H1 (cell line): ENCODE measurements around the gene CRCP. TPM values are rescaled to one million over a fixed set of nuclear protein-coding genes. Genes with fewer than 3 reads are reported as not detected.

Source experiments
- CTCF ChIA-PET: fragments of 300-600 bp; sonication (Branson Sonifier 250); formaldehyde crosslinking; loops from one replicate; lab custom pipeline; 2021; ENCODE audit not compliant: partially characterized antibody; lab: Charles Lee
- POLR2A ChIA-PET: fragments of 300-600 bp; sonication (Branson Sonifier 250); formaldehyde crosslinking; loops from one replicate; lab custom pipeline; 2021; ENCODE audit warnings: inconsistent platforms; ENCODE audit not compliant: partially characterized antibody; lab: Charles Lee
- DNase-seq, 2 experiments: peaks; one replicate each; pipeline versions ENCODE4 v3.0.0 to v3.0.0-alpha.2; 2010 to 2022; ENCODE audit warnings: low spot score in 2 of 2, low read depth in 1 of 2, mixed read lengths in 1 of 2
- FAIRE-seq: peaks from 2 replicates; lab custom pipeline; 2011; peaks lifted over from hg19 to GRCh38; lab: Jason Lieb, UNC
- H2AFZ ChIP-seq: 2 replicates; pipeline ENCODE4 v1.8.1; 2012; ENCODE audit warnings: low read length, inconsistent platforms
- H2AK5ac ChIP-seq: 2 replicates; pipeline ENCODE4 v1.6.1; 2013; ENCODE audit warnings: low read depth, low read length
- H2BK120ac ChIP-seq: replicated peaks from 2 replicates; pipeline ENCODE3; 2013; ENCODE audit warnings: low read depth, low read length, inconsistent platforms
- H2BK12ac ChIP-seq: 2 replicates; pipeline ENCODE4 v1.6.1; 2013; ENCODE audit warnings: low read depth, low read length
- H2BK15ac ChIP-seq: 2 replicates; pipeline ENCODE4 v1.6.1; 2013; ENCODE audit warnings: low read length
- H2BK20ac ChIP-seq: 2 replicates; pipeline ENCODE4 v1.6.1; 2013; ENCODE audit warnings: low read length
- H2BK5ac ChIP-seq: 2 replicates; pipeline ENCODE4 v1.6.1; 2013; ENCODE audit warnings: low read depth, low read length
- H3K14ac ChIP-seq: 2 replicates; pipeline ENCODE4 v1.6.1; 2013; ENCODE audit warnings: inconsistent platforms; ENCODE audit not compliant: insufficient read length
- H3K18ac ChIP-seq: 2 replicates; pipeline ENCODE4 v1.6.1; 2013; ENCODE audit warnings: low read length; ENCODE audit errors: extremely low read depth
- H3K23ac ChIP-seq: 2 replicates; pipeline ENCODE4 v1.6.1; 2013; ENCODE audit warnings: inconsistent platforms; ENCODE audit not compliant: insufficient read length
- H3K23me2 ChIP-seq: 2 replicates; pipeline ENCODE4 v1.6.1; 2013; ENCODE audit warnings: low read depth, low read length
- H3K27ac ChIP-seq: 2 replicates; pipeline ENCODE4 v1.6.1; 2011; ENCODE audit warnings: low read depth, low read length, inconsistent platforms
- H3K27me3 ChIP-seq, 4 experiments: replicated peaks in 1 of 4; 1 replicate in 1 of 4; 2 replicates in 3 of 4; pipeline versions ENCODE4 v1.6.1 to v1.8.1; 2011 to 2013; ENCODE audit warnings: low read length in 3 of 4, mild to moderate bottlenecking in 3 of 4, inconsistent platforms in 2 of 4, mixed read lengths in 2 of 4, moderate library complexity in 1 of 4; ENCODE audit not compliant: control insufficient read depth in 3 of 4, insufficient read depth in 3 of 4; ENCODE audit errors: extremely low read depth in 1 of 4
- H3K36me3 ChIP-seq, 4 experiments: 2 replicates each; pipeline versions ENCODE4 v1.6.1 to v1.8.1; 2011 to 2013; ENCODE audit warnings: mild to moderate bottlenecking in 4 of 4, low read length in 3 of 4, moderate library complexity in 2 of 4, control low read depth in 1 of 4, inconsistent platforms in 1 of 4; ENCODE audit not compliant: insufficient read depth in 4 of 4, control insufficient read depth in 2 of 4
- H3K4ac ChIP-seq: replicated peaks from 2 replicates; pipeline ENCODE3; 2013; ENCODE audit warnings: low read length, low read depth, mixed read lengths, inconsistent platforms; ENCODE audit not compliant: insufficient read length
- H3K4me1 ChIP-seq, 4 experiments: replicated peaks in 1 of 4; 1 replicate in 1 of 4; 2 replicates in 3 of 4; pipeline versions ENCODE4 v1.6.1 to v1.8.1; 2011 to 2013; ENCODE audit warnings: low read length in 3 of 4, inconsistent platforms in 2 of 4, mixed read lengths in 1 of 4; ENCODE audit not compliant: insufficient read depth in 4 of 4, control insufficient read depth in 3 of 4
- H3K4me2 ChIP-seq, 2 experiments: 2 replicates each; pipeline versions ENCODE4 v1.6.1 to v1.8.1; 2011 to 2013; ENCODE audit warnings: low read depth in 2 of 2, low read length in 2 of 2, control low read depth in 1 of 2, inconsistent platforms in 1 of 2, mild to moderate bottlenecking in 1 of 2; ENCODE audit not compliant: insufficient read depth in 1 of 2
- H3K4me3 ChIP-seq, 4 experiments: fragments of 200-600, 300-600 bp in 1 of 4; sonication (generic), shearing (Covaris generic), sonication (Bioruptor Twin) in 1 of 4; 2 replicates each; pipeline versions ENCODE4 v1.5.1 to v1.8.1; 2011 to 2016; ENCODE audit warnings: low read length in 4 of 4, low read depth in 3 of 4, control low read depth in 2 of 4, inconsistent platforms in 2 of 4, mild to moderate bottlenecking in 2 of 4, mixed read lengths in 1 of 4, moderate library complexity in 1 of 4; ENCODE audit not compliant: insufficient read depth in 2 of 4; ENCODE audit errors: extremely low read depth in 1 of 4
- H3K56ac ChIP-seq: replicated peaks from 2 replicates; pipeline ENCODE3; 2013; ENCODE audit warnings: low read depth, mild to moderate bottlenecking, mixed read lengths, low read length, inconsistent platforms; ENCODE audit not compliant: insufficient read length
- H3K79me1 ChIP-seq: 2 replicates; pipeline ENCODE4 v1.6.1; 2013; ENCODE audit warnings: low read depth, low read length, control low read depth
- H3K79me2 ChIP-seq, 2 experiments: 2 replicates each; pipeline versions ENCODE4 v1.6.1 to v1.8.1; 2012 to 2013; ENCODE audit warnings: low read length in 2 of 2, mild to moderate bottlenecking in 2 of 2, inconsistent platforms in 1 of 2; ENCODE audit not compliant: insufficient read depth in 2 of 2, control insufficient read depth in 1 of 2
- H3K9ac ChIP-seq, 4 experiments: replicated peaks in 1 of 4; 1 replicate in 1 of 4; 2 replicates in 3 of 4; pipeline versions ENCODE4 v1.6.1 to v1.8.1; 2011 to 2013; ENCODE audit warnings: low read depth in 3 of 4, low read length in 3 of 4, control low read depth in 2 of 4, mild to moderate bottlenecking in 2 of 4, moderate library complexity in 2 of 4, inconsistent platforms in 1 of 4; ENCODE audit errors: extremely low read depth in 1 of 4
- H3K9me3 ChIP-seq, 2 experiments: 2 replicates each; pipeline versions ENCODE4 v1.6.1 to v1.8.1; 2012 to 2013; ENCODE audit warnings: mild to moderate bottlenecking in 2 of 2, moderate library complexity in 2 of 2, control low read depth in 1 of 2, inconsistent platforms in 1 of 2, low read depth in 1 of 2, low read length in 1 of 2, mixed read lengths in 1 of 2; ENCODE audit not compliant: insufficient read depth in 2 of 2
- H4K20me1 ChIP-seq, 2 experiments: replicated peaks in 1 of 2; 2 replicates each; pipeline versions ENCODE3 to v1.8.1; 2011 to 2013; ENCODE audit warnings: inconsistent platforms in 2 of 2, low read length in 2 of 2, mild to moderate bottlenecking in 1 of 2; ENCODE audit not compliant: insufficient read depth in 2 of 2, control insufficient read depth in 1 of 2
- H4K5ac ChIP-seq: 2 replicates; pipeline ENCODE4 v1.6.1; 2013; ENCODE audit warnings: low read length, low read depth, mixed read lengths, inconsistent platforms; ENCODE audit not compliant: insufficient read length
- H4K8ac ChIP-seq: 2 replicates; pipeline ENCODE4 v1.8.0; 2013; ENCODE audit warnings: mild to moderate bottlenecking, moderate library complexity, low read length, inconsistent platforms; ENCODE audit not compliant: insufficient read depth; ENCODE audit errors: extremely low read depth
- H4K91ac ChIP-seq: replicated peaks from 2 replicates; pipeline ENCODE3; 2013; ENCODE audit warnings: low read length, mixed read lengths, inconsistent platforms; ENCODE audit not compliant: insufficient read length
- EGR1 ChIP-seq: IDR thresholded peaks from 2 replicates; pipeline ENCODE4 v1.6.1; 2011; ENCODE audit warnings: low read depth, low read length, borderline replicate concordance
- NANOG ChIP-seq: IDR thresholded peaks from 2 replicates; pipeline ENCODE4 v1.6.1; 2011; ENCODE audit warnings: low read length, low read depth, mild to moderate bottlenecking, inconsistent platforms; ENCODE audit not compliant: insufficient read depth, poor library complexity, severe bottlenecking
- POLR2AphosphoS5 ChIP-seq: IDR thresholded peaks from 2 replicates; pipeline ENCODE4 v1.6.1; 2011; ENCODE audit warnings: low read depth, low read length
- TAF1 ChIP-seq: IDR thresholded peaks from 2 replicates; pipeline ENCODE4 v1.6.1; 2011; ENCODE audit warnings: mild to moderate bottlenecking, low read depth, low read length
- WGBS, 2 experiments: shearing (Covaris generic) in 1 of 2; methylation state at CpG; one replicate each; pipeline versions ENCODE4 v1.1.6 to v1.1.7; 2013 to 2015; ENCODE audit warnings: low lambda C conversion rate in 2 of 2, mixed read lengths in 2 of 2, inconsistent platforms in 1 of 2, low coverage in 1 of 2, missing lambda C conversion rate in 1 of 2; ENCODE audit not compliant: insufficient replicate concordance in 2 of 2, insufficient coverage in 1 of 2, insufficient read length in 1 of 2; ENCODE audit errors: extremely low coverage in 1 of 2, missing lambda C conversion rate in 1 of 2; 5-methylcytosine and 5-hydroxymethylcytosine counted together
- polyA plus RNA-seq, 7 experiments: library from polyadenylated mRNA; depleted of rRNA in 3 of 7; stranded (reverse) in 5 of 7; unstranded in 2 of 7; fragments of >200 nt in 5 of 7; fragments of 200-250 nt in 2 of 7; gene quantifications; 1 replicate in 5 of 7; 2 replicates in 1 of 7; 4 replicates in 1 of 7; pipeline versions ENCODE4 v1.2.1 to v1.2.3, GENCODE V29; 2011 to 2013; ENCODE audit warnings: missing spikeins in 2 of 7, mixed read lengths in 2 of 7
- total RNA-seq: library from RNA; stranded (reverse); fragmentation: NEBNext Ultra II Directional; extraction: Animal tissue kit (Norgen Biotek cat#: 25700); gene quantifications from 2 replicates; pipeline ENCODE4 v1.2.1, GENCODE V29; 2021

The CRCP gene
- total and polyA plus RNA-seq, 2 of the 8 experiments (the other 6 are each of a cell fraction or from before 2014, with no cell fraction given), result 15.0 to 29.3 TPM

GRCh38 chr7:66118603-66119002 is 4.0 kb downstream of the CRCP start:
- Histone ChIP-seq H3K4ac (no peak overlapping the region), H3K27ac (no peak overlapping the region), H3K79me2 (peaks cover 17 to 73% of the 10 kb centered on the region in 2 experiments), H3K14ac (no peak overlapping the region), H3K4me1 (peaks cover 0 to 6% (median under 1%) of the 10 kb centered on the region in 4 experiments; a peak in 2 of 7 replicates), H3K18ac (no peak overlapping the region), H2AK5ac (no peak overlapping the region), H2BK5ac (no peak overlapping the region), H4K8ac (no peak overlapping the region), H3K4me3 (no peak overlapping the region), H3K4me2 (no peak overlapping the region), H3K9ac (no peak overlapping the region), H3K23me2 (peaks cover 3% of the 10 kb centered on the region; the same call in 1 of the 2 replicates), H2BK12ac (no peak overlapping the region), H3K9me3 (no peaks in the 10 kb centered on the region), H3K27me3 (no peaks in the 10 kb centered on the region), H4K91ac (no peak overlapping the region), H2BK15ac (no peak overlapping the region), H2BK120ac (no peak overlapping the region), H3K56ac (no peak overlapping the region), H4K20me1 (no peaks in the 10 kb centered on the region), H4K5ac (no peak overlapping the region), H2BK20ac (no peak overlapping the region), H3K79me1 (peaks cover 4% of the 10 kb centered on the region; the same call in 1 of the 2 replicates), H2AFZ (no peak overlapping the region), H3K36me3 (no peaks in the 10 kb centered on the region), H3K23ac (no peak overlapping the region)
- WGBS, 2 experiments, result 94% methylated on average over 3 of the region's 3 CpGs; no CpG with 5 or more reads in 1 of the 2 experiments
- CTCF ChIA-PET, result interaction anchor here (0.7 kb wide), 1 partner anchor 35 kb away, joined by 4 read pairs; no protein-coding TSS in a partner anchor
- FAIRE-seq (no peak), DNase-seq (no peak)
- POLR2A ChIA-PET, result interaction anchor here (1.0 kb wide), 1 partner anchor 9 kb away, joined by 3 read pairs; no protein-coding TSS in a partner anchor
- no peak for TF ChIP-seq POLR2AphosphoS5
- TF ChIP-seq EGR1, result no peak
- no peak for TF ChIP-seq TAF1
- TF ChIP-seq NANOG, result no peak
